GM19099 (cell line): Measurements from ENCODE around the gene GATA3.

Experiments used
- POLR2A ChIP-seq: IDR thresholded peaks from 3 replicates; pipeline ENCODE4 v1.6.1; 2011; ENCODE audit warnings: low read depth; ENCODE audit not compliant: insufficient read length; ENCODE audit errors: extremely low read depth

Gene GATA3

GRCh38 chr10:8055420-8056349, 1.2 kb downstream of the GATA3 start:
- TF ChIP-seq POLR2A: peak; percentile 54

DNA sequence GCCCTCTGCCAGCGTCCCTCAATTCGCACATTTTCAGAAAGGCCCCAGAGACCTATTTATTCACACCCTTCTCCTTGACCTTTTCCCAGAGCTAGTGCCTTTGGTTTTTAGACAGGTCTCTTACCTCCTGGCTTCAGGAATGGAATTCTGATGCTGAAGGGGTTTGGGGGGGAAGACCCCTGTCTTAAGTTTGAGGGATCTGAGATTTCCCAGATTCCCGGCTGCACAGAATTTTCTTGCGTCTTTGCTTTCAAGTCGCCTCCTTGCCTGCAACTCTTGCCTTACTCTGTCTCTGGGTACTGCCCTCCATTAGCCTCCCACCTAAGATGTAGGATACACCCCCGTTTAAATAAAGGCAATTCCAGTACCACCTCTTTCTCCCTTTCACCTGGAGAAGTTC, 1.9 kb downstream of the GATA3 start:
- no peak for TF ChIP-seq POLR2A

GRCh38 chr10:8056871-8057331, 2.4 kb downstream of the GATA3 start:
- TF ChIP-seq POLR2A: peak; percentile 59

DNA sequence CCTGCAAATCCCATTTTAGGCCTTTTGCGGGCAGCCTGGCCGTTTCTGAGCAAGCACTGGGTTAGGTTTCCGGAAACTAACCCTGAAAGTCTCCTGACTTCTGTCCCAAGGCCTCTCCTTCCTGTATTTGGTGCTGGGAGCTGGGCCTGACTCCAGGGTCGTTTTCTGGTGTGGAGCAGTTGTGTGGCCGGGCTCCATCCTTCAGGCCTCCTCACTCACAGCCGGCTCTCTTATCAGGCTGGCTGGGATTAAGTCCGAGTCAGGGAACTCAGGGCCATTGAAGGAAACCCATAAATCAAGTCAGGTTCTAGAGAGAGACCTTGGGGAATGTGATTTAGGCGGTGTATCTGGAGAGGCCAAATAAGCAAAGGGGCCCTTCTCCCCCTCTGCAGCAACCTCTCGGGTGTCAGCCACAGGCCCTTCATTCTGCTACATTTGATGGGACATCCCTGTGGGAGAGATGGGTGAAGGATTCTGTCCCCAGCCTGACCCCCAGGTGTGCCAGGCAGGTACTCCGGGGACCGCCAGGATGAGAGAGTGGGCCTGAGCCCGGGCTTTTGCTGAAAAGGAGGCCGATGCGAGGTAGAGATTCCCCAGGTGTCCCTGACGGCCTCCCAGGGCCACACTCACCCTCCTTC, 3.3 kb downstream of the GATA3 start:
- no peak for TF ChIP-seq POLR2A

GRCh38 chr10:8058274-8059111, 4.0 kb downstream of the GATA3 start:
- TF ChIP-seq POLR2A: no peak

DNA sequence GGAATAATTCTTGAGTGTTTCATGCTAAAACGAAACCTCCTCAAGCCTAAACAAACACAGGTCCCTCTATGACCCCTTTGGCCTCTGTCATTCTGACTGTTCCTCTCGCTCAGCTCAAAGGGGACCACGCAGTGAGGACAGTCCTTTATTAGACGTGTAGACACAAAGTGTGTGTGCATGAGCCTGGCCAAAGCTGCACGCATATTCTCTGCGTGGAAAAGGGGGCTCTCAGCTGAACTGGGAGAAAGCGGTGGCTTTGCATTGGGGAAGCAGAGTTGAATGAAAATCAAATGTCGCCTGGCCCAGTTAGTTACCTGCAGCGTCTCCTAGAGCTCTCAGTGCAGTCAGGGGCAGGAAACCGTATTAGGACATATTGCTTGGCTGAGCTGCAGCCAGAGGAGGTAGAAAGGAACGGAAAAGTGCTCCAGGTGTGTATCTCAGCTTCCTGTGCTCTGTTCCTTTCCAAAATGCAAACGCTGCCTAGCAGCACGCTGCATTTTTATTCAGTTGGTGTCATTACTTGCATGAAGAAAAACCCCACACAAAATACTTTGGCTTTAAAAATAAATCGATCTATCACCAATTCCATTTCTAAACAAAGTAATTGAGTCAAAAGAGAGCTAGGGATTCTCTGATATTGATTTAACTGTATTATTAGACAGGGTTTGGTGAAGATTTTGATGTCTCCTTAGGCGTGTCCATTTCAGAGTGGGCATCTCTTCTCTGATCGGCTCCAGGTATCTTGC, 4.9 kb downstream of the GATA3 start:
- no peak for TF ChIP-seq POLR2A

- peak; percentile 40 for TF ChIP-seq POLR2A
Observed at GRCh38 chr10:8060010-8060703, 5.7 kb downstream of the GATA3 start.

GRCh38 chr10:8060704-8061121, 6.2 kb downstream of the GATA3 start:
- TF ChIP-seq POLR2A: no peak

DNA sequence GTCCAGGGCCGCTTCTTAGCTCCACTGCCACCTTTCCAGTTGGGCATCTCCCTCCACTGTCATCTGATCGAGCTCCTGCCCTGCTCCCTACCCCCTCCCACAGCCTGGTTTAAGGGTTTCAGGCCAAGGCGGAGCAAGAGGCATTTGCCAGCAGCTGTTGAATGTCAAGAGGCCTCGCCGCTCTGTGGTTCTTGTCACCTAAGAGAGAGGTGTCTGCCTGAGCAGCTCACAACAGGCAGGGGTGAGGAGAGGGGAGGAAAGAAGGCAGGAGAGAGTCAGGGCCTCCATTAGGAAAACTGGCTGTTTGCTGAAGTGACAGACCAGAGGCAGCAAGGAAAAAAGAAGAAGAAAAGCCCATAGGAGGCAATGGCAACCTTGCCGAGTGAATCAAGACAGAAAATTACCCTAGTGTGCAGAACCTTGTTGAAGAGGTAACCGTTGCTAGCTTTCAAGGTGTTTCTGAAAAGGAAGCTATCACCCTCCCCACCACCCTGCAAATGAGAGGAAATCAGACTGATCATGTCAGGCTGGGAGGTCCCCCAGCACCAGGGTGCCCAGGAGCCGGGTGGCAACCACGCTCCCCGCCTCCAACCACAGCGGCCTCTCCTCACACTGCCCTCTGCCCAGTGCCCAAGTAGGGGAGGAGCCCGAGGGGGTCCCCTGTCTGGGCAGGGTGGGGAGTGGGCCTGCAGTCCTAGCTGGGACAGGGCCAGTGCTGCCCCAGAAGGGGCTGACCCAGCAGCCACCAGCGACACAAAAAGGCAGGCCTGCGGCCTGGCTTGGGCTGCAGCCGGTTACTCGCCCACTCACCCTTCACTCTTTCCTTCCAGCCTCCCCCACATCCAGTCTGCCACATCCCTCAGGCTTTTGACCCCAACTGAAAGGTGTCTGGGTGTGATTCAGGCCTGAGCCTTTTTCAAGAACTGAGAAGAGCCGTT, 7.1 kb downstream of the GATA3 start:
- TF ChIP-seq POLR2A: no peak

DNA sequence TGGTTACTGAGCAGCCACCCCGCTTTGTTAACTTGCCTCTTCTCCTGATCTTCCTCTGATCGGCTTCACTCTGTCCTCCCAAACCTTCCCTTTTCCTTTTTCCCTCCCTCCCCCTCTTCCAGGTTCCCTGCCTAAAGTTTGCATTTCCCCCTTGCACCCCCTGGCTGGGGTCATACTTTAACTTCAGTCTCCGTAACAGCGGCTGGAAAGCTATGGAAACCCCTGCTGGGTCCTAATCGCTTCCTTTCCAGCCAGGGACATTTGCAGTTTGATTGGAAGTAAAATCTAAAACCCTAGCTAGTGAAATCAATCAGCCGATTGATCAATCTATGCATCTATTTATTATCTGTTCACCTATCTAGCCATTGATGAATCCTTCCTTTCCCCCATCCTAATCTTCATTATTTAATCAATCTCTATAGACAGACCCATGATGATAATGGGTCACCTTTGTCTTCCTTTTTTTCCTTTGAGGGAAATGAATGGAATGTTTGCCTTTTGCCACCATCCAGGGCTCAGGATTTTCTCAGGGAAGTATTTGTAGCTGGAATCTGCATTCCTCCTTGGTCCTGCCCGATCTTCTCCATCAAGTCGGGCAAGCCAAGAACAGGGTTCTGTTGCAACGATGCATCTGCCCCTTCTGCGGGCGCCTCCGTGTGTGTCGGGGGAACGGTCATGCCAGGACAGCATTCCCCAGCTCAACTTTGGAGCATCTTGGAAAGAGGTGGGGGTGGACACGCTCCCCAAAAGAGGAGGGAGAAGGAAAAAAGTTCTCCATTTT, 8.8 kb downstream of the GATA3 start:
- no peak for TF ChIP-seq POLR2A

GRCh38 chr10:8063935-8064334, 9.4 kb downstream of the GATA3 start:
- no peak for TF ChIP-seq POLR2A

DNA sequence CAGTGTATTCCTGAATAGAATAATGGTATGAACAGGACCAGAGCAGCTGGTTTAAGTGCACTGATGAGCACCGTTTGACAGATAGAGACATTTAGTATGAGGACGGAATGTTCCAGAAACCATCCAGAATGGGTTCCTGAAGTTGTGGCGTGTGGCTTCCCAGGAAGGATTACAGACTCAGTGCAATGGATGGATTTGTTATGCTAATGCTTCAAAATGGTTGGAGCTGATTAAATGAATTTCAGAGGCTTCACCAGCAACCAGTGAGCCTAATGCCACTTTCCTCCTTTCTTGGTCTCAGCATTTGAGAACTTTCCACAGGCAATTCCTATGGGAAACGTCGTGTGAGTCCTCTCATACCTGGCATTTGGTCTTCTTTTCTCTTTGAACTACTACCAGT, 9.9 kb downstream of the GATA3 start:
- no peak for TF ChIP-seq POLR2A

GRCh38 chr10:8065651-8066050, 11.2 kb downstream of the GATA3 start:
- no peak for TF ChIP-seq POLR2A

DNA sequence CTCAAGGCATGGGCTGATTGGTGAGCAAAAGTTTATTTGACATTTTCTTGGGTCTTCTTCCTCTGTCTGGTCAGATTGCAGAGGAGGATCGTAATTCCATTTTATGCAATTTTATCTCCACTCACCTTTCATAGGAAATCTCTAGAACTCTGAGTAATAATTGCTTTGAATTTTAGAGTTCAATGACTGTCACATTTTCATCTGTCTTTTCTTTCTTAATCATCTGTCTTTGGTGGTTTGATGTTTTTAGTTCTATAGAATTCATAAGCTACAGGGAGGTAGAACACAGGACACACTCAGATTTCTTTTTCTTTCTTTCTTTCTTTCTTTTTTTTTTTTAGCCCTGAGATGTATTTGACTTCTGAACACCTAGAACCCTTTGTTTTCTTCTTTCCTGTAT, 11.6 kb downstream of the GATA3 start:
- no peak for TF ChIP-seq POLR2A
